Testis (tissue), 3 donors: ENCODE measurements around the gene RPAIN. TPM values are rescaled to one million over a fixed set of nuclear protein-coding genes. Genes with fewer than 3 reads are reported as not detected.

ENCODE experiments used
- DNase-seq: peaks from one replicate; pipeline ENCODE4 v3.0.0-alpha.2; 2019
- H3K27ac ChIP-seq, 2 donors: fragments of 200-600 bp; sonication (generic); one replicate each; pipeline ENCODE4 v1.5.1; 2019
- H3K27me3 ChIP-seq: fragments of 200-600 bp; sonication (generic); one replicate; pipeline ENCODE4 v1.5.1; 2019
- H3K36me3 ChIP-seq: fragments of 200-600 bp; sonication (generic); one replicate; pipeline ENCODE4 v1.5.1; 2017; ENCODE audit warnings: low read depth; ENCODE audit errors: missing control alignments
- H3K4me1 ChIP-seq: fragments of 200-600 bp; sonication (generic); one replicate; pipeline ENCODE4 v1.5.1; 2019
- H3K4me3 ChIP-seq, 2 donors: fragments of 200-600 bp; sonication (generic); one replicate each; pipeline ENCODE4 v1.5.1; 2017 to 2019
- H3K9me3 ChIP-seq: fragments of 200-600 bp; sonication (generic); one replicate; pipeline ENCODE4 v1.5.1; 2017
- CTCF ChIP-seq, 3 experiments: fragments of 450-650 bp in 2 of 3; fragments of 200-600 bp in 1 of 3; sonication (generic) in 1 of 3; IDR thresholded peaks; one replicate each; pipeline ENCODE4 v1.5.1; 2016 to 2019; ENCODE audit warnings: antibody characterized with exemption in 3 of 3, mild to moderate bottlenecking in 2 of 3, moderate library complexity in 1 of 3
- POLR2A ChIP-seq: fragments of 450-650 bp; IDR thresholded peaks from one replicate; pipeline ENCODE4 v1.6.1; 2017; ENCODE audit warnings: antibody characterized with exemption, mild to moderate bottlenecking, moderate library complexity
- WGBS, 2 donors: methylation state at CpG; one replicate each; pipeline ENCODE4 v1.1.5; 2018; 5-methylcytosine and 5-hydroxymethylcytosine counted together
- intact Hi-C: fragments of 100-400 bp; cut with DNase I; formaldehyde crosslinking; loops from one replicate; pipeline ENCODE4 v1.15.1; 2023; ENCODE audit warnings: low total_unique reads
- polyA plus RNA-seq: library from polyadenylated mRNA; stranded (reverse); fragments of 350-450 nt; fragmentation: Illumina TruSeq; extraction: RNeasy Lipid Tissue Mini Kit (QIAGEN cat#74804); gene quantifications from one replicate; pipeline ENCODE4 v1.2.3, GENCODE V29; 2014; ENCODE audit warnings: low read depth, low replicate concordance; ENCODE audit not compliant: insufficient read depth
- total RNA-seq, 2 donors: library from RNA; depleted of rRNA; stranded (reverse); fragments of >200 nt; gene quantifications; one replicate each; pipeline ENCODE4 v1.2.3, GENCODE V29; 2016

Gene RPAIN
- total and polyA plus RNA-seq, 3 donors from 2014 or later: 35.8 to 60.0 (median 52.1) TPM

- no peak for DNase-seq
- Histone ChIP-seq H3K4me3 (peak overlapping the region; percentile 79 to 96), H3K9me3 (no peaks in the 10 kb centered on the region), H3K27ac (peak overlapping the region in 1 of 2 donors; percentile 66), H3K36me3 (no peaks in the 10 kb centered on the region), H3K4me1 (peaks cover 13% of the 10 kb centered on the region), H3K27me3 (no peaks in the 10 kb centered on the region)
- WGBS, 2 donors: 8 to 12% methylated on average over 1 of the region's 1 CpG
- TF ChIP-seq POLR2A: no peak
- TF ChIP-seq CTCF (IDR thresholded peaks at IDR 0.05): no peak
- intact Hi-C loops: no loop called here
Observed at GRCh38 chr17:5439446-5439764, 19.4 kb downstream of the RPAIN start.

- intact Hi-C loops: no loop called here
- H3K4me3 ChIP-seq: no peak overlapping the region
- no peak for DNase-seq
- 92 to 95% methylated on average over 6 of the region's 6 CpGs for WGBS, 2 donors
- no peak for TF ChIP-seq CTCF (IDR thresholded peaks at IDR 0.05)
- TF ChIP-seq POLR2A: no peak
- H3K4me1 ChIP-seq: no peaks in the 10 kb centered on the region
- H3K9me3 ChIP-seq: no peaks in the 10 kb centered on the region
- H3K36me3 ChIP-seq: no peaks in the 10 kb centered on the region
- H3K27ac ChIP-seq: no peak overlapping the region
- no peaks in the 10 kb centered on the region for H3K27me3 ChIP-seq
Observed at GRCh38 chr17:5443728-5444127, 23.7 kb downstream of the RPAIN start.

GRCh38 chr17:5444209-5444608, 24.2 kb downstream of the RPAIN start:
- H3K27ac ChIP-seq: no peak overlapping the region
- H3K4me3 ChIP-seq: no peak overlapping the region
- intact Hi-C loops: no loop called here
- H3K4me1 ChIP-seq: no peaks in the 10 kb centered on the region
- H3K36me3 ChIP-seq: no peaks in the 10 kb centered on the region
- no peak for TF ChIP-seq POLR2A
- TF ChIP-seq CTCF (IDR thresholded peaks at IDR 0.05): no peak
- no peak for DNase-seq
- H3K9me3 ChIP-seq: no peaks in the 10 kb centered on the region
- H3K27me3 ChIP-seq: no peaks in the 10 kb centered on the region
- 91 to 97% methylated on average over 20 to 22 of the region's 22 CpGs for WGBS, 2 donors

- Histone ChIP-seq H3K4me3 (no peak overlapping the region), H3K36me3 (no peaks in the 10 kb centered on the region), H3K9me3 (no peaks in the 10 kb centered on the region), H3K27ac (no peak overlapping the region), H3K4me1 (no peaks in the 10 kb centered on the region), H3K27me3 (no peaks in the 10 kb centered on the region)
- intact Hi-C loops: no loop called here
- peak; percentile 56 for DNase-seq
- TF ChIP-seq CTCF (IDR thresholded peaks at IDR 0.05) (no peak), POLR2A (no peak)
- WGBS, 2 donors: 66 to 68% methylated on average over 8 of the region's 8 CpGs
Observed at GRCh38 chr17:5446786-5447185, 26.8 kb downstream of the RPAIN start.

GRCh38 chr17:5464717-5465507, 44.9 kb downstream of the RPAIN start:
- no peaks in the 10 kb centered on the region for H3K9me3 ChIP-seq
- no peaks in the 10 kb centered on the region for H3K27me3 ChIP-seq
- no peak for DNase-seq
- TF ChIP-seq CTCF (IDR thresholded peaks at IDR 0.05): no peak
- TF ChIP-seq POLR2A: no peak
- WGBS, 2 donors: 85 to 90% methylated on average over 10 of the region's 10 CpGs
- intact Hi-C loops: no loop called here
- no peak overlapping the region for H3K4me3 ChIP-seq
- H3K27ac ChIP-seq: no peak overlapping the region
- no peaks in the 10 kb centered on the region for H3K36me3 ChIP-seq
- H3K4me1 ChIP-seq: peaks cover 10% of the 10 kb centered on the region
